Liver (tissue), 10 donors: ENCODE measurements around the gene FAM169A. TPM values are rescaled to one million over a fixed set of nuclear protein-coding genes. Genes with fewer than 3 reads are reported as not detected.

Experiments
- DNase-seq: peaks from one replicate; pipeline ENCODE4 v3.0.0-alpha.2; 2017; ENCODE audit warnings: low spot score
- H3K27ac ChIP-seq, 2 donors: one replicate each; pipeline ENCODE4 v1.7.0; 2013; ENCODE audit warnings: inconsistent platforms in 2 of 2, low read length in 2 of 2, control low read depth in 1 of 2, low read depth in 1 of 2, mild to moderate bottlenecking in 1 of 2
- H3K27me3 ChIP-seq, 4 donors: one replicate each; pipeline versions ENCODE4 v1.6.1 to v1.7.0; 2013; ENCODE audit warnings: low read length in 3 of 4, inconsistent platforms in 1 of 4, mild to moderate bottlenecking in 1 of 4, moderate library complexity in 1 of 4; ENCODE audit not compliant: control insufficient read depth in 4 of 4, insufficient read depth in 4 of 4
- H3K36me3 ChIP-seq, 4 donors: one replicate each; pipeline versions ENCODE4 v1.6.1 to v1.7.0; 2013; ENCODE audit warnings: low read length in 3 of 4, mild to moderate bottlenecking in 3 of 4, low read depth in 1 of 4, moderate library complexity in 1 of 4; ENCODE audit not compliant: control insufficient read depth in 4 of 4, insufficient read depth in 3 of 4
- H3K4me1 ChIP-seq, 4 donors: one replicate each; pipeline versions ENCODE4 v1.6.1 to v1.7.0; 2013; ENCODE audit warnings: low read length in 3 of 4, mild to moderate bottlenecking in 3 of 4, moderate library complexity in 1 of 4; ENCODE audit not compliant: control insufficient read depth in 4 of 4, insufficient read depth in 4 of 4
- H3K4me3 ChIP-seq, 3 donors: one replicate each; pipeline versions ENCODE4 v1.6.1 to v1.7.0; 2013; ENCODE audit warnings: low read length in 3 of 3, control low read depth in 1 of 3, low read depth in 1 of 3, mild to moderate bottlenecking in 1 of 3
- H3K9ac ChIP-seq, 2 donors: one replicate each; pipeline ENCODE4 v1.7.0; 2013; ENCODE audit warnings: low read length in 2 of 2, mild to moderate bottlenecking in 2 of 2, moderate library complexity in 2 of 2, control low read depth in 1 of 2, low read depth in 1 of 2
- H3K9me3 ChIP-seq, 4 donors: one replicate each; pipeline versions ENCODE4 v1.6.1 to v1.7.0; 2013; ENCODE audit warnings: low read length in 3 of 4; ENCODE audit not compliant: control insufficient read depth in 4 of 4
- YY1 ChIP-seq: IDR thresholded peaks from 2 replicates; pipeline ENCODE4 v1.6.1; 2016; ENCODE audit warnings: antibody characterized with exemption, mild to moderate bottlenecking
- WGBS: extraction: QIAGEN DNeasy Blood & Tissue Kit; methylation state at CpG from one replicate; pipeline ENCODE4 v1.1.7; 2013; 5-methylcytosine and 5-hydroxymethylcytosine counted together
- polyA plus RNA-seq, 2 donors: library from polyadenylated mRNA; stranded (reverse) in 1 of 2; unstranded in 1 of 2; fragments of 200-250 nt in 1 of 2; fragments of >200 nt in 1 of 2; fragmentation: Nextera tagmentation in 1 of 2; extraction: Ambion mirVana in 1 of 2; gene quantifications; one replicate each; pipeline versions ENCODE4 v1.2.1 to v1.2.3, GENCODE V29; 2013 to 2015
- small RNA-seq: library from RNA; depleted of rRNA; stranded (forward); fragments of <200 nt; gene quantifications from one replicate; pipeline ENCODE3, GENCODE V24; 2014
- total RNA-seq, 2 donors: library from RNA; depleted of rRNA; stranded (reverse); fragments of >200 nt; gene quantifications; one replicate each; pipeline ENCODE4 v1.2.3, GENCODE V29; 2014
- donor health status: healthy.
- donor health status: healthy.
- donor health status: healthy.
- donor health status: healthy.
- donor health status: healthy.

The FAM169A gene
- total and polyA plus RNA-seq, 4 donors: 0.58 to 5.0 (median 0.92) TPM

DNA sequence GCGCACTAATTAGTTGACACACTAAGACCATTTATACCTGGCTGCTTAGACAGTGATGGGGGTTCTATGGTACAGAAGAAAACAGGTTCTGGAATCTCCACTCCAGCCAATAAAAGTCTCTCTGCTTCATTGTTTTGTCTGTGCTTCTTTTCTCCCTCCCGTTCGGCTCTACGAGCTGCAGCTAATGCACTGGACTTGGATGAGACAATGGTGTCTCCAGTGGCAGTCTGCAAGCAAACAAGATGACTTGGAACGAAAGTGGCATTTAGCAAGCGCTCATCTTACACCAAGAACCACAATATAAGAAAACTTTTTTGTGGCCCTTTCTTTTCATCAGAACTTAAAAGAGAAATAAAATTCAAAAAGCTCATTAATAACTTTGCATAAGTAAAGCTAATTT lies 129.4 kb downstream of the FAM169A start:
- no peaks in the 10 kb centered on the region for H3K9me3 ChIP-seq
- no peak overlapping the region for H3K9ac ChIP-seq
- H3K36me3 ChIP-seq: peaks cover 6 to 55% (median 38%) of the 10 kb centered on the region in 4 donors
- H3K27ac ChIP-seq: no peak overlapping the region
- TF ChIP-seq YY1: no peak
- no peak overlapping the region for H3K4me3 ChIP-seq
- 94% methylated on average over 6 of the region's 6 CpGs for WGBS
- H3K27me3 ChIP-seq: no peaks in the 10 kb centered on the region
- DNase-seq: no peak
- H3K4me1 ChIP-seq: no peaks in the 10 kb centered on the region

Small RNA genes lying within 50 kb of the gene (small RNA-seq; reads per million reads assigned to genes)
- not detected for gene RF00561

Other genes with a start within 250 kb of the FAM169A start
- gene ENC1, start 225.7 kb downstream of the FAM169A start, total RNA-seq: 10 to 100 TPM; 20.7 to 34.4 TPM
- gene ENC1, start 225.7 kb downstream of the FAM169A start, polyA plus RNA-seq: 1 to 10 TPM; 5.7 to 6.9 TPM
- gene HEXB, start 181.2 kb downstream of the FAM169A start, total RNA-seq: 10 to 100 TPM; 67.7 to 73.0 TPM
- gene HEXB, start 181.2 kb downstream of the FAM169A start, polyA plus RNA-seq: 10 to 100 TPM; 79.5 to 84.5 TPM
- gene GFM2, start 99.3 kb downstream of the FAM169A start, total RNA-seq: 10 to 100 TPM; 33.9 to 41.0 TPM
- 10 to 100 TPM; 14.6 to 15.5 TPM for gene GFM2, start 99.3 kb downstream of the FAM169A start, polyA plus RNA-seq
- gene NSA2, start 99.1 kb downstream of the FAM169A start, total RNA-seq: 10 to 100 TPM; 26.7 to 31.4 TPM
- gene NSA2, start 99.1 kb downstream of the FAM169A start, polyA plus RNA-seq: 10 to 100 TPM; 32.1 to 54.7 TPM
- gene GCNT4, start 186.2 kb upstream of the FAM169A start, total RNA-seq: 1 to 10 TPM in 1 of 2 donors, under 1 TPM in 1; 0.51 to 1.3 TPM
- gene GCNT4, start 186.2 kb upstream of the FAM169A start, polyA plus RNA-seq: under 1 TPM; 0.25 to 0.26 TPM